Mucosa of stomach (tissue), 1 donor: Measurements from ENCODE around the gene SIKE1.
"Not testable (repeated sequence)": the region's sequence is repeated elsewhere in the genome, so short reads cannot be mapped to it uniquely, and the experiment has no call there.

Experiments used
- H3K27me3 ChIP-seq: one replicate; pipeline ENCODE4 v1.7.0; 2013; ENCODE audit warnings: mild to moderate bottlenecking, low read length; ENCODE audit not compliant: control insufficient read depth, insufficient read depth
- H3K36me3 ChIP-seq: one replicate; pipeline ENCODE4 v1.7.0; 2013; ENCODE audit warnings: low read length; ENCODE audit not compliant: control insufficient read depth, insufficient read depth
- H3K4me1 ChIP-seq: one replicate; pipeline ENCODE4 v1.7.0; 2013; ENCODE audit warnings: mild to moderate bottlenecking, low read length; ENCODE audit not compliant: control insufficient read depth, insufficient read depth
- H3K4me3 ChIP-seq: one replicate; pipeline ENCODE4 v1.7.0; 2013; ENCODE audit warnings: low read length
- H3K9ac ChIP-seq: one replicate; pipeline ENCODE4 v1.7.0; 2013; ENCODE audit warnings: mild to moderate bottlenecking, low read length, moderate library complexity
- H3K9me3 ChIP-seq: one replicate; pipeline ENCODE4 v1.7.0; 2013; ENCODE audit warnings: mild to moderate bottlenecking, low read length, moderate library complexity; ENCODE audit not compliant: control insufficient read depth
- donor health status: Pancreatic carcinoma.

The SIKE1 gene

DNA sequence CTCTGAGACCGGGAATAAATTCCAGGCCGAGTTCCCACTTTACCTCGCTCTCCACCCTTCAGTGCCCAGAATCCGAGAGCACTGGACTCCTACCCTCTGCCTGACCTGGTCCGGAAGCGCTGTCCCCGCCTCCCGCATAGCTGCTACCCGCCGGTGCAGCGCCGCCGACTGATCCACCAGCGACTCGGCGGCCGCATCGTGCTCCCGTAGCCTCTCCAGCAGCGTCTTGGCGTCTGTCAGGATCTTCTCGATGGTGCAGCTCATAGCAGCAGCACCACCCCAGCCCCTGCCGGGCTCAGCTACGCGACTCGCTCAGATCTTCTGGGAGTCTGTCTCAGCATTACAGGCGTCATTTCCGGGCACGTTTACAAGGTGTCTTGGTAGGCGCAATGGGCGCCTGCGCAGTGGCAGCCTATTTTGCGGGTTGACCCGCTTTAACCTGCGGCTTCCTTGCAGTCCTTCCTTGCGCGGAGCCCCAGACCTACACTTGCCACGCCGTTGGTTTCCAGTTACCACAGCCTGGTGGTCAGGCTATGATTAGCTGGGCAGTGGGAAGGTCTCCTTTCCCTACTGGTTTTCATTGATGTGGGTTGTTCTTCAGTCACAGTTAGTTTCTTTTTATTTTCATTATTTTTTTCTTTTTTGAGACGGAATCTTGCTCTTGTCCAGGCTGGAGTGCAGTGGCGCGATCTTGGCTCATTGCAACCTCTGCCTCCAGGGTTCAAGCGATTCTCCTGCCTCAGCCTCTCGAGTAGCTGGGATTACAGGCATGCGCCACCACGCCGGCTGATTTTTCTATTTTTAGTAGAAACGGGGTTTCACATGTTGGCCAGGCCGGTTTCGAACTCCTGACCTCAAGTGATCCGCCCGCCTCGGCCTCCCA, at the start of gene SIKE1:
Gene SIKE1, minus strand, starts transcription at position 342 of the 883 bp plus-strand sequence. Its CDS starts 78 bp downstream, at position 264.
- Histone ChIP-seq H3K9ac (peak within 1 kb of the TSS; percentile 84), H3K4me1 (peaks cover 4% of the 10 kb centered on the region), H3K27me3 (no peaks in the 10 kb centered on the region)

GRCh38 chr1:114830075-114830474, 49.6 kb upstream of the SIKE1 start:
- not testable (repeated sequence) for H3K36me3 ChIP-seq, H3K27me3 ChIP-seq, H3K9me3 ChIP-seq, H3K9ac ChIP-seq, H3K4me3 ChIP-seq, H3K4me1 ChIP-seq

More for the DNA sequence above, at the start of gene SIKE1:
- H3K36me3 ChIP-seq = no peaks in the 10 kb centered on the region
- H3K9me3 ChIP-seq = no peaks in the 10 kb centered on the region
- peak within 1 kb of the TSS; percentile 74 for H3K4me3 ChIP-seq

DNA sequence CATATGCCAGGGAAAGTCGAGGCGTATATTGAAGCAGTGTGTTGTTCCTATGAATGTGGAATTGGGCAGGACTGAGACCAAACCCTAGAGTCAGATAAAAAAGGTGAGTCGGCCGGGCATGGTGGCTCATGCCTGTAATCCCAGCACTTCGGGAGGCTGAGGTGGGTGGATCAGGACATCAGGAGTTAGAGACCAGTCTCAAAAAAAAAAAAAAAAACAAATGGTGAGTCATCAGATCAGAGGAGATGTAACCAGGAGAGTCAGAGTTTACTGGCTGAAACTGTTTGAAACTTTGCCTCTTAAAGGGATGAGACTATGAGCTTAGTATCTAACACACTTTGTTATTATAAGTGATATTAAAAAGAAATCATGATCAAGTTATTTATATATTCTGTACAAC, 47.8 kb upstream of the SIKE1 start:
- H3K4me1 ChIP-seq = no peaks in the 10 kb centered on the region
- no peak overlapping the region for H3K4me3 ChIP-seq
- no peaks in the 10 kb centered on the region for H3K36me3 ChIP-seq
- H3K9me3 ChIP-seq = no peaks in the 10 kb centered on the region
- no peaks in the 10 kb centered on the region for H3K27me3 ChIP-seq
- H3K9ac ChIP-seq = no peak overlapping the region

DNA sequence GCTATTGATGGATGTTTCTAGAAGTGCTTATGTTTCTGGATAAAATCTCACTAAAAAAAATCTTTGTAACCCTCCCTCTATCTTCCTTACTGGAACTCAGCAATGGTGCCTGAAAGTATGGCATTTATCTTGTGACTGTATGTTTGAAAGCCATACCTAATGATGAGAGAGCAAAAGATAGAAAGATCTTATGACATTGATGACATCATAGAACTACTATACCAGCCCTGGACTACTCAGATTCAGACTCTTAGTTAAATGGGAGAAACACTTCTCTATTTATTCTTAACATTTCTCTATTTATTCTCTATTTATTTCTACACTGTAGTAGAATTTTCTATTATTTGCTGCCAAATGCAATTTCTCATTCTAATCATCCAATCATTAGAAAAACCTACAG, 41.5 kb upstream of the SIKE1 start:
- H3K4me1 ChIP-seq = no peaks in the 10 kb centered on the region
- no peaks in the 10 kb centered on the region for H3K27me3 ChIP-seq
- no peak overlapping the region for H3K9ac ChIP-seq
- no peaks in the 10 kb centered on the region for H3K36me3 ChIP-seq
- no peak overlapping the region for H3K4me3 ChIP-seq
- H3K9me3 ChIP-seq = no peaks in the 10 kb centered on the region

DNA sequence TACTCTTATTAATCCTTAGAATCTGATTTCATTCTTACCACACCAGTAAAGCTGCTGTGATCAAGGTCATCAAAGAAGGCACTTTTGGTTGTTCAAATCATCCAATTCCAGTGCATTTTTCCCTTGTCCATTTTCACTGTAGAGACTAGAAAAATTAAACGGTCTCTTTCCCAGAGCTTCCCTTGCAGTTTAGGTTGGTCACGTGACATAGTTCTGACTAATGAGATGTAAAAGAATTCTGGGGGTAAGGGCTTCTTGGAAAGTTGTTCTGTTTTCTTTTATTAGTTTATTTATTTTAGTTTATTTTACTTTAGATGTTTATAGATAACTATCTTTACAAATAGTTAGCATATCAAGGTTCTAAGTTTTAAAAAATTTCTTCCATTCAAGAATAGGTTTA, 39.9 kb upstream of the SIKE1 start:
- H3K9ac ChIP-seq = no peak overlapping the region
- no peak overlapping the region for H3K4me3 ChIP-seq

DNA sequence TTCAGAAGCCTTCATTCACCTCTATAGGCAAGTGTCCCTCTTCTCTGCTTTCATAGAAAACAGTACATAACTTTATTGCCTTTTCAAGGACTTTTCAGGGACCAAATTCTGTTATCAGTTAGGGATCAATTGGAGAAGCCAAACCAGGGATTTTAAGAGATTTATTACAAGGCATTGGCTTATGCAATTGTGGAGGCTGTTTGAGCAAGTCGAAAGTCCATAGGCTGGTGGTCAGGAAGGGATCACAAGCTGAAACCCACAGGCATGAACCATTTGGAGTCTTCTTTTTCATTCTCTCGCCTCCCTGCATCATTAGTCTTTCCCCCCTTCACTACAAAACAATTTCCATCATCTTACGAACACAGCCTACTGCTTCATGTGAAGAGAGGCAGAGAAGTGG, 39.4 kb upstream of the SIKE1 start:
- no peaks in the 10 kb centered on the region for H3K4me1 ChIP-seq
- no peaks in the 10 kb centered on the region for H3K36me3 ChIP-seq
- H3K9me3 ChIP-seq = no peaks in the 10 kb centered on the region
- no peak overlapping the region for H3K9ac ChIP-seq
- H3K27me3 ChIP-seq = no peaks in the 10 kb centered on the region
- no peak overlapping the region for H3K4me3 ChIP-seq

More for the DNA sequence above, 39.9 kb upstream of the SIKE1 start:
- no peaks in the 10 kb centered on the region for H3K36me3 ChIP-seq
- no peaks in the 10 kb centered on the region for H3K9me3 ChIP-seq
- no peaks in the 10 kb centered on the region for H3K4me1 ChIP-seq
- H3K27me3 ChIP-seq = no peaks in the 10 kb centered on the region

GRCh38 chr1:114804449-114804848, 24.0 kb upstream of the SIKE1 start:
- not testable (repeated sequence) for H3K36me3 ChIP-seq, H3K4me1 ChIP-seq, H3K9me3 ChIP-seq, H3K9ac ChIP-seq, H3K4me3 ChIP-seq, H3K27me3 ChIP-seq

GRCh38 chr1:114803001-114803400, 22.5 kb upstream of the SIKE1 start:
- no peak overlapping the region for H3K4me3 ChIP-seq
- H3K36me3 ChIP-seq = no peaks in the 10 kb centered on the region
- H3K9me3 ChIP-seq = no peaks in the 10 kb centered on the region
- H3K9ac ChIP-seq = no peak overlapping the region
- no peaks in the 10 kb centered on the region for H3K27me3 ChIP-seq
- H3K4me1 ChIP-seq = no peaks in the 10 kb centered on the region

GRCh38 chr1:114794038-114794437, 13.6 kb upstream of the SIKE1 start:
- Histone ChIP-seq H3K27me3 (no peaks in the 10 kb centered on the region), H3K9ac (no peak overlapping the region), H3K4me1 (no peaks in the 10 kb centered on the region), H3K4me3 (no peak overlapping the region), H3K36me3 (no peaks in the 10 kb centered on the region), H3K9me3 (no peaks in the 10 kb centered on the region)

DNA sequence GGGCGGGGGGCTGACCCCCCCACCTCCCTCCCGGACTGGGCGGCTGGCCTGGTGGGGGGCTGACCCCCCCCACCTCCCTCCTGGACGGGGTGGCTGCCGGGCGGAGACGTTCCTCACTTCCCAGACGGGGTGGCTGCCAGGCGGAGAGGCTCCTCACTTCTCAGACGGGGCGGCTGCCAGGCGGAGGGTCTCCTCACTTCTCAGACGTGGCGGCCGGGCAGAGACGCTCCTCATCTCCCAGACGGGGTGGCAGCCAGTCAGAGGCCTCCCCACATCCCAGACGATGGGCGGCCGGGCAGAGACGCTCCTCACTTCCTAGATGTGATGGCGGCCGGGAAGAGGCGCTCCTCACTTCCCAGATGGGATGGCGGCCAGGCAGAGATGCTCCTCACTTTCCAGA, 10.1 kb upstream of the SIKE1 start:
- H3K9ac ChIP-seq, H3K27me3 ChIP-seq, H3K4me1 ChIP-seq, H3K9me3 ChIP-seq, H3K36me3 ChIP-seq, H3K4me3 ChIP-seq: not testable (repeated sequence)

DNA sequence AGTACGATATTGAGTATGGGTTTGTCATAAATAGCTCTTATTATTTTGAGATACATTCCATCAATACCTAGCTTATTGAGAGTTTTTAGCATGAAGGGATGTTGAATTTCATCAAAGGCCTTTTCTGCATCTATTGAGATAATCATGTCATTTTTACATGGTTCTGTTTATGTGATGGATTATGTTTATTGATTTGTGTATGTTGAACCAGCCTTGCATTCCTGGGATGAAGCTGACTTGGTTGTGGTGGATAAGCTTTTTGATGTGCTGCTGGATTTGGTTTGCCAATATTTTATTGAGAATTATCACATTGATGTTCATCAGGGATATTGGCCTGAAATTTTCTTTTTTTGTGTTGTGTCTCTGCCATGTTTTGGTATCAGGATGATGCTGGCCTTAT, 6.0 kb upstream of the SIKE1 start:
- not testable (repeated sequence) for H3K9me3 ChIP-seq, H3K4me3 ChIP-seq, H3K27me3 ChIP-seq, H3K4me1 ChIP-seq, H3K36me3 ChIP-seq, H3K9ac ChIP-seq

DNA sequence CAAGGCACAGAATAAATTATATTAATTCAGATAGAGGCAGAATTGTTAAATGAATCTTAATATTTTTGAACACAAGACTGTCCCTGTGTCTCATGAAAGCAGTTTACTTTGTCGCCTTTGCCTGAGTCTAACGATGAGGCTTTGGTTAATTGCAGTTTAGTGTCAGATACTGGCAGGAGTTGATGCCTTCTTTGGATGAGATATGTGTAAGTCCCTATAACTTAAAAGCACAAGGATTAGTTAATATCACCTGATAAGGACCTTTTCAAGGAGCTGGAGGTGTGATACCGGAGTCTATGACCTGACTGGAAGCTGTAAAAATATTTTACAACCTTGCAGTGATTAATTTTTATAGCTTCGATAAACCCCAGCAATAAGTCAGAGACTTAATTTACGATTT, 2.0 kb upstream of the SIKE1 start:
- Histone ChIP-seq H3K4me3 (no peak overlapping the region), H3K9me3 (no peaks in the 10 kb centered on the region), H3K9ac (no peak overlapping the region), H3K36me3 (no peaks in the 10 kb centered on the region), H3K27me3 (no peaks in the 10 kb centered on the region), H3K4me1 (peaks cover 4% of the 10 kb centered on the region)

DNA sequence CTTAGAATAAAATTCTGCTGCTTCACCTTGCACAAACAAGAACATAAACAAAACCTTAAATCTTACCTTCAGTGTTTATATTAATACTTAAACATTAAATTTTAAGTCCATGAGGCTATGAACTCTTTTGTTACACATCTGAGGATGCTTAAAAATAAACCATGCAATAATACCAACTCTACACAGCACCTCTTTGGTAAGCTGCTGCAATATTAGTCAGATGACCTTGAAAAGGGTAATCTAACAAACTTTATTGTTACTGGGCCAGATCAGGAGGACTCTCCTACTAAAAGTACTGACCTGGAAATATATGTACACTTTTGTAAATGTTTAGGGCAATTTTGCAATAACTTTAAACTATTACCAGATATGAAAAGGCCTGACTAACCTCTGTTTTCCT, 763 bp downstream of the SIKE1 start:
- Histone ChIP-seq H3K9ac (peak overlapping the region; percentile 84), H3K36me3 (no peaks in the 10 kb centered on the region)

More for the DNA sequence above, 763 bp downstream of the SIKE1 start:
- Histone ChIP-seq H3K27me3 (no peaks in the 10 kb centered on the region), H3K4me3 (peak overlapping the region; percentile 74), H3K4me1 (peaks cover 4% of the 10 kb centered on the region), H3K9me3 (no peaks in the 10 kb centered on the region)
